GM19351 (cell line): Measurements from ENCODE around the gene STAT3.
"Not testable (repeated sequence)": the region's sequence is repeated elsewhere in the genome, so short reads cannot be mapped to it uniquely, and the experiment has no call there.

Experiments used
- ATAC-seq: cut with Tn5 transposase; IDR thresholded peaks from one replicate; pipeline ENCODE4 v1.9.1; 2021; ENCODE audit warnings: mild to moderate bottlenecking, moderate library complexity; ENCODE audit not compliant: unreplicated experiment

STAT3 gene

DNA sequence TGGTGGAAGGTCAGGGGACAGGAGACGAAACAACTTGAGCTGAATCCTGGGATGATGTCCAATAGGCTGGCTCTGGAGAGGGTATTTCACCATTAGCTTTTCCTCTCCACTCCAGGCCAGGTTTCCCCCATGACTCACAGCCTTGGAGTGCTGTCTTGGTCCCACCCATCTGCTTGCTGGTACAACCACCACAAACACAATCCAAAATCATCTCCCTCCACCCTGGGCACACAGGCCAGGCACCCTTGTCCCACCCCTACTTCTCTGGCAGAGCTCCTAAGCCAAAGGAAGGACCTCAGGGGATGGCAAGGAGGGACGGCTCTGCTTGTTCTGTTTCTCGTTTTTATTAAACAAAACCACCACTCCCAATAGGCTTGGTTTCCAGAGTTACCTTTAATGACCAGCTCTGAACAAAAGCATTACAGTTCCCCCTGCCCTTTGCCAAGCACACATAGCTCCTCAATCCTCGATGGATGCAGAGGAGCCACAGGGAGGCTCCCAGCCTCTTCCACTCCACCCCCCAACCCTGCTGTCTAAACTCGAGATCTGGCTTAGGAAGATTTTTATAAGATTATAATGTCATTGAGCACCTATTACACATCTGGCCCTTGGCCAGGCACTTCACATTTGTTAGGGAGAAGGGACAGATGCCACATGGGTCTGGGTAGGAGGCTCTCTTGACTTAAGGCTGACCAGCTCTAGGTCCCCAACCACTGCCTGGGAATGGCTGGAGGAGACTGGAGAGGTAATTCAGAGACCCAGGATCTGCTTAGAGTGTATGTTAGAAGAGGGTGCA lies 21.5 kb upstream of the STAT3 start:
- ATAC-seq = no peak

DNA sequence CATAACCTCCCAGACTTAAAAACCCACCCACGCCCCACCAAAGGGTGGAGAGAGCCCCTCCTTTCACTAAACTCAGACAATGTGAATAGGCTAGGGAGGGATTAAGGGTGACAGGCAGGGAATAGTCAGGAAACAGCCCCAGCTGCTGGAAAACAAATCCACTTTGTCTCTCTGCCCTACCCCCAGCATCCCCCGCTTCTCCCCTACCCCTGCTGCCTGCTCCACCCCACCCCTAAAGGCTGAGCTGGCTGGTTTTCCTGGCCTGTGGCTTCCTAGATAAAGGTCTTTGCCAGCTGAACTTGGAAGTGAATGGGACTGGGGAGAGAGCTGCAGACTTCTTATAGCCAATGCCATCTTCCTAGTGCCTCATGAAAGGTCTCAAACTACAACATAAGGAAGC lies 19.8 kb upstream of the STAT3 start:
- ATAC-seq = no peak

GRCh38 chr17:42407289-42407836 lies 19.1 kb upstream of the STAT3 start:
- ATAC-seq = no peak

DNA sequence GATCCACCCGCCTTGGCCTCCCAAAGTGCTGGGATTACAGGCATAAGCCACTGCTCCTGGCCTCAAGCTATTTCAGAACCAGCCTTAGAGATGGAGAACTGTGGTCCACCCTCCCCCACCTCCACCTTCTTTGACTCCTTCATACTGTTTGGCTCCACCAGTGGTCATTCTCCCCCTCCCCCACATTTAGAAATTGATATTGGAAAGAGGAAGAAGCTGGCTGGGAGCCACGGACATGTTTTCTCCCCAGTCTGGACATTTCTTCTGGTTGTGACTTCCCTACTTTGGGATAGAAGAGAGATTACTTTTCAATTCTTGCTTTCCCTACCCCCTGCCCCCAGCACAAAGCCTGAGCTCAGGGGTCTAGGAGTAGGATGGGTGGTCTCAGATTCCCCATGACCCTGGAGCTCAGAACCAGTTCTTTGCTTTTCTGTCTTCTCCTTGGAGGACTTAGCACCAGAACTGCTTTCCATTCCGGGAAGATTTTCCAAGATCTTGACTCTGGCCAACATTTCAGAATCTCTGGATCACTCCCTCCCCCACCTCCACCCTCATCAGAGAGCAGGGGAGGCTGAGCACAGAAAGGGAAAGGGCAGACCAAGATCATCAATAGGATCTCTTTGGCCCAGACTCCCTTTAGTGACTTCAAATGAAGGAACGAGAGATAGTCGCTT lies 18.5 kb upstream of the STAT3 start:
- ATAC-seq = no peak

DNA sequence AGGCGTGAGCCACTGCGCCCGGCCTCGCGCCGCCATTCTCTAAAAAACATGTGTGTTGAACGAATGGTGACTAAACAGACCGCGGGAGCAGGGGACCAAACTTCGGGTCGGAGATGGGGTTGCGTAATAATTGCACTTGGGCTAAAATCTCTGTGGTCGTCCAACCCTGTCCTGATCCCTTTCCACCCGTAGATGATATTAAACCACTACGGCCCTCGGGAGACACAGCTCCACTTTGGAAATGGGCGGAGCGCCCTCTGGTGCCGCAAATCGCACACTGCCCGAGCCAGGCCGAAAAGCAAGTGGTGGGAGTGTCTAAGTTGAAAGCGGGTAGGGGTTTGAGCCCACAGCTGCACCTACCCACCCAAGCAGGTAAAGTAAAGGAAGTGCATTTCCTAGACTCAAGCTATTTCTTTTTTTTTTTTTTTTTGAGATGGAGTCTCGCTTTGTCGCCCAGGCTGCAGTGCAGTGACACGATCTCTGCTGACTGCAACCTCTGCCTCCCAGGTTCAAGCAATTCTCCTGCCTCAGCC lies 17.8 kb upstream of the STAT3 start:
- ATAC-seq = no peak

GRCh38 chr17:42405076-42405475 lies 16.8 kb upstream of the STAT3 start:
- ATAC-seq = no peak

GRCh38 chr17:42404326-42405055 lies 16.2 kb upstream of the STAT3 start:
- no peak for ATAC-seq

- ATAC-seq = no peak
Measured at GRCh38 chr17:42403150-42403549, 14.9 kb upstream of the STAT3 start.

DNA sequence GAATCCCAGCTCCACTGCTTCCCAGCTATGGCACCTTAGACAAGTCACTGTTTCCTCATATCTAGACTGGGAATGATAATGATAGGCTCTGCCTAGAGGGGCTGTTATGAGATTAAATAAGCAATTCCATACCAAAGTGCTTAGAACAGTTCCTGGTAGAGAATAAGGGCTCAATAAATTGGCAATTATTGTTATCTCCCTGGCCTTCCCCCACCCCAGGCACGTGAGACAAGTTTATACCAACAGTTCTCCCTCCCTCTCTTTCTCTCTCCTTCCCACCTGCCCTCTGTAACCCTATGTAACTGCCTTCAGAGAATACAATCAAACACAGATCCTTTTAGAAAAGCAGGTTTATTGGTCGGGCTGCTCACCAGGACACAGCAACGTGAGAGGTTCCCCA lies 13.9 kb upstream of the STAT3 start:
- no peak for ATAC-seq

DNA sequence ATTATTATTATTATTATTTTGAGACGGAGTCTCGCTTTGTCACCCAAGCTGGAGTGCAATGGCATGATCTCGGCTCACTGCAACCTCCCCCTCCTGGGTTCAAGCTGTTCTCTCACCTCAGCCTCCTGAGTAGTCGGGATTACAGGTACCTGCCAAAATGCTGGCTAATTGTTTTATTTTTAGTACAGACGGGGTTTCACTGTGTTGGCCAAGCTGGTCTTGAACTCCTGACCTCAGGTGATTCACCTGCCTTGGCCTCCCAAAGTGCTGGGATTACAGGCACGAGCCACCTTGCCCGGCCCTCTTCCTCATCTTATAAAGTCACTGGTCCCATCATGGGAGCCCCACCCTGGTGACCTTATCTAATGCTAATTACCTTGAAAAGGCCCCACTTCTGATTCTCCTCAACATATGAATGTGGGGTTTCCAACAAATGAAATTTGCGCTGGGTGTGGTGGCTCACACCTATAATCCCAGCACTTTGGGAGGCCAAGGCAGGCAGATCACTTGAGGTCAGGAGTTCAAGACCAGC lies 12.7 kb upstream of the STAT3 start:
- ATAC-seq = not testable (repeated sequence)

DNA sequence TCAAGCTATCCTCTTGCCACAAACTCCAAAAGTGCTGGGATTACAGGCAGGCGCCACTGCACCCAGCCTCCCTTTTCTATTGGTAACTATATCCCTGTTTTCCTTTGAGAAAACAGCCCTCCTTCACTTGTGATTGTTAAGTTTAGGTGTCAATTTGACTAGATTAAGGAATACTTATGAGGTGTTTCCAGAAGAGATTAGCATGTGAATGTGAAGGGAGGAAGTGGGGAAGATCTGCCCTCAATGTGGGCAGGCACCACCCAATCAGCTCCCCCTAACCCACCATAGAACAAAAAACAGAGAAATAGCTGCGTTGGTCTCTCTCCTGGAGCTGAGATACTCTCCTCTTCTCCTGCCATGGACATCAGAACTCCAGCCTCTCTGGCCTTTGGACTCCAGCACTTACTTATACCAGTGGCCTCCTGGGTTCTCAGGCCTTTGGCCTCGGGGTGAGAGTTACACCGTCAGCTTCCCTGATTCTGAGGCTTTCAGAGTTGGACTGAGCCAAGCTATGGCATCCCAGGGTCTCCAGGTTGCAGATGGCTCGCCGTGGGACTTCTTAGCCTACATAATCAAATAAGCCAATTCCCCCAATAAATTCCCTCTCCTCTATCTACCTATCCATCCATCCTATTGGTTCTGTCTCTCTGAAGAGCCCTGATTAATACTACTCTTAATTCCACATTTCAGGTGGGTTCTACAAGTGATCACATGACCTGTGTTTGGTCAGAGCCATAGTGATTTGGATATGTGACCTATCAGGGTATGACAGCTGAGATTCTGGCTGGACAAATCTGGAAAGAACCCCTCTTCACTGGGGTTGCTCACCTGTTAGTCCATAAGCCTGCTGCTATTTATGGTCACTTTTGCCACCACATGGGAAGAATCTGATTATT lies 12.0 kb upstream of the STAT3 start:
- no peak for ATAC-seq

GRCh38 chr17:42399121-42399520 lies 10.9 kb upstream of the STAT3 start:
- no peak for ATAC-seq

DNA sequence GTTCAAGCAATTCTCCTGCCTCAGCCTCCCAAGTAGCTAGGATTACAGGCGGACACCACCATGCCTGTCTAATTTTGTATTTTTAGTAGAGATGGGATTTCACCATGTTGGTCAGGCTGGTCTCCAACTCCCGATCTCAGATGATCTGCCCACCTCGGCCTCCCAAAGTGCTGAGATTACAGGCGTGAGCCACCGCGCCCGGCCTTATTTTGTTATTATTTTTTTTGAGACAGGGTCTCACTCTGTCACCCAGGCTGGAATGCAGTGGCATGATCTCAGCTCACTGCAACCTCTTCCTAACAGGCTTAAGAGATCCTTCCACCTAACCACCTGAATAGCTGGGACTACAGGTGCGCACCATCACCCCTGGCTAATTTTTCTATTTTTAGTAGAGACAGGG lies 7.4 kb upstream of the STAT3 start:
- not testable (repeated sequence) for ATAC-seq

DNA sequence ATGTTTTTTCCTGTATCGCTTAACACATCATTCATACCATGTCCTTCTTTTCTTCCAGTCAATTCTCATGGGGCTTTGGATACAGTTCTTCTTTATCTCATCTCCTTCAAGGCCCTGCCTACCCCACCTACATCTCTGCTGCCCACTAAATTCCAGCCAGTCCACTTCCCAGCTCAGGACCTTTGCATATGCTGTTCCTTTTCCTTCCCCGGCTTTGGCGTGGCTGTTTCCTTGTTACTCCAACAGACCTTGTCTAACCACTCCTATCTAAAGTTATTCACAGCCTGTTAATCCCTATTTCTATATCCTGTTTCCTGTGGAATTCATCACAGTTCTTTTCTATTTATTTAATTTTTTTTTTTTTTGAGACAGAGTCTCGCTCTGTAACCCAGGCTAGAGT lies 6.6 kb upstream of the STAT3 start:
- no peak for ATAC-seq

GRCh38 chr17:42392692-42393415 lies 4.6 kb upstream of the STAT3 start:
- ATAC-seq = no peak

- not testable (repeated sequence) for ATAC-seq
Measured at GRCh38 chr17:42391439-42391838, 3.2 kb upstream of the STAT3 start.

DNA sequence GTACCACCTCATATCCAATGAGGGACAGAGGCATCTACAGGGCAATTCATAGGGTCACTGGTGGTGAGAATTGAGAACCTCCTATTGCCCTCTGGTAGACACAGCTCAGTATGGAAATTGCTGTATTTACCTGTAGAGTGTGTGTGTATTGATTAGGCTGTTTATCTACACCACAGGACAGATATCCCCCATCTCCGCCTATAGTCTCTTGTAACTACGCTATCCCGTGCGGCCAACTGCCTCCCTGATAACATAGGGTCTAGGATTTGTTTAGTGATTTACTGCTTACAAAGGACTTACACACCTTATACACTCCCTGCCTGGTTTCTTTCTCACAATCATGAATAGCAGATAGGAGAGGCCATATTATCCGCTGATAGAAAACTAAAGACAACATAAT lies 1.7 kb upstream of the STAT3 start:
- ATAC-seq = no peak

DNA sequence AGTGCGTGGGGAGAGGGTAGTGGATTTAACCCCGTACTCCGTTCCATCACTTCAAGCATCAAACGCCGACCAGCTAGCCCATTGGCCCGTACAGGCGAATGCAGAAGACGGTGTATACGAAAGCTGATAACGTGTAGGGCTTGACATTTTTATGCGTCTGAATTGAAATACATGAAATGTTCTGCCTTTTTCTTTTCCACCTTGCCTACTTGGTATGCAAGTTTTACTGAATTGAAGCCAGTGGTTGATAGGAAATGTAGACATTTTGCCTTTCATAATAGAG lies 834 bp upstream of the STAT3 start:
- ATAC-seq = peak; percentile 32

GRCh38 chr17:42387661-42388380 lies 421 bp downstream of the STAT3 start:
- ATAC-seq = no peak
